Upper lobe of left lung (tissue), 4 donors: Measurements from ENCODE around the gene P2RY6.

Experiments used
- CTCF ChIP-seq, 6 experiments: fragments of 450-650 bp in 4 of 6; fragments of 200-600 bp in 2 of 6; sonication (generic) in 2 of 6; IDR thresholded peaks; one replicate each; pipeline ENCODE4 v1.5.1; 2016 to 2019; ENCODE audit warnings: antibody characterized with exemption in 6 of 6
- POLR2A ChIP-seq, 4 donors: fragments of 450-650 bp; IDR thresholded peaks; one replicate each; pipeline ENCODE4 v1.5.1; 2016 to 2017; ENCODE audit warnings: antibody characterized with exemption in 4 of 4, mild to moderate bottlenecking in 2 of 4
- POLR2AphosphoS5 ChIP-seq, 2 donors: sonication (generic); formaldehyde crosslinking; IDR thresholded peaks; one replicate each; pipeline ENCODE4 v1.5.1; 2017; ENCODE audit warnings: antibody characterized with exemption in 2 of 2

- TF ChIP-seq POLR2A (IDR thresholded peaks at IDR 0.05), result no peak
- no peak for TF ChIP-seq CTCF (IDR thresholded peaks at IDR 0.05)
- TF ChIP-seq POLR2AphosphoS5 (IDR thresholded peaks at IDR 0.05), result no peak
Observed at GRCh38 chr11:73338279-73338678, 66.1 kb downstream of the P2RY6 start.
